Islet of Langerhans (tissue), 1 donor: Measurements from ENCODE around the gene SLC12A6.
"Not testable (repeated sequence)": the region's sequence is repeated elsewhere in the genome, so short reads cannot be mapped to it uniquely, and the experiment has no call there.

Source experiments
- FAIRE-seq: peaks from one replicate; lab custom pipeline; 2011; peaks lifted over from hg19 to GRCh38; lab: Jason Lieb, UNC

The SLC12A6 gene

GRCh38 chr15:34337557-34338306 lies at the start of gene SLC12A6:
SLC12A6 (minus strand) TSS chr15:34337781; CDS start chr15:34336680, 1,101 bp downstream.
- FAIRE-seq, result no peak

DNA sequence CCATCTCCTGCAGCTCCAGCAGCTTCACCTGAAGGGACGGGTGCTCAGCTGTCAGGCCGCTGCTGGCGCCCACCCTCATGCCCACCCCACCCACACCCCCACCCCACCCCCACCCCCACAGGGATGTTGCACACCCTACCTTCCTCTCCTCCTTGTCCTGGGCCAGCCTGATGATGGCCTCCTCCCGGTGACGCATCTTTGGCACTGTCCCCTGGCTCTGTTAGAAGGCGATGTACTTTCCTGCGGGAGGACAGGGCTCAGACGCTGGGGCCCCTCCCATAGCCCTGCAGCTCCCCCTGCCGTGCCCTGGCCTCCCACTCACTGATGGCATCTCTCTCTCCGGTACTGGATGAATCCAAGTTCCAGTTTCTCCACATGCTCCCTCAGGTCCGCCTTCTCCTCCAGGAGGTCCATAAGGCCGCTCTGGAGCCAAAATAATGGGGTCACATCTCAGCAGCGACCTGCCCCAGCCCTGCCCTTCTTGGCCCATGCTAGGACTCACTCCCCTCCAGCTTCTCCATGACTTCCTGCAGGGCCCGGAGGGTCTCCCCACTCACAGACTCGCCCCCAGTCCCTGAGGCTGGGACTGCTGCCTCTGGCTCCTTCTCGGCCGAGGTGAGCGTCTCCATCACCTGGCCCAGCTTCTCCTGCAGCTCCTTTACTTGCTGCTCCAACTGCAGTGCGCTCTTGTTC lies 44.4 kb upstream of the SLC12A6 start:
- not testable (repeated sequence) for FAIRE-seq

DNA sequence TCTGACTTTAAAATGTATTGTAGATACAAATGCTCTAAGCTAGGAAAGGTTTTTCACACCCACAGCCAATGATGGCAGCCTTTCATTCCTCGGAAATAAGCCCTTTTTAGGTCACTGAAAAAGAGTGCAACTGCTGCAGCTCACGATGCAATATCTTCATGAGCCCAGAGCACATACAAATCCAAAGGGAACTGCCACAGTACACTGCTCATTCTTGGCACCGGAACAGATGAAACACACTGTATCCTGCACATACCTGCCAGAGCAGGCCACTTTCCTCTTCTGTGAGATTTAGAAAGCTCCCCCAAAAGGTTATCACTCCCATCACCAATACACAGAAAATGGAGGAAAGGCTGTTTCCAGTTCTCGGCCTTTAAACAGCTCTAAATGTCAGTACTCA lies 42.9 kb upstream of the SLC12A6 start:
- not testable (repeated sequence) for FAIRE-seq

GRCh38 chr15:34376856-34377255 lies 39.3 kb upstream of the SLC12A6 start:
- no peak for FAIRE-seq

DNA sequence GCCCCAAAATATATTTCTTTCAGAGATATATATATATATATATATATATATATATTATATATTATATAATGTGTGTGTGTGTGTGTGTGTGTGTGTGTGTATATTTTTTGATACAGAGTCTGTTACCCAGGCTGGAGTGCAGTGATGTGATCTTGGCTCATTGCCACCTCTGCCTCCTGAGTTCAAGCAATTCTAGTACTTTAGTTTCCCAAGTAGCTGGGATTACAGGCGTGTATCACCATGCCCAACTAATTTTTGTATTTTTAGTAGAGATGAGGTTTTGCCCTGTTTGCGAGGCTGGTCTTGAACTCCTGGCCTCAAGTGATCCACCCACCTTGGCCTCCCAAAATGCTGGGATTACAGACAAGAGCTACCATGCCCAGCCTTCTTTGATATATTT lies 38.0 kb upstream of the SLC12A6 start:
- not testable (repeated sequence) for FAIRE-seq

DNA sequence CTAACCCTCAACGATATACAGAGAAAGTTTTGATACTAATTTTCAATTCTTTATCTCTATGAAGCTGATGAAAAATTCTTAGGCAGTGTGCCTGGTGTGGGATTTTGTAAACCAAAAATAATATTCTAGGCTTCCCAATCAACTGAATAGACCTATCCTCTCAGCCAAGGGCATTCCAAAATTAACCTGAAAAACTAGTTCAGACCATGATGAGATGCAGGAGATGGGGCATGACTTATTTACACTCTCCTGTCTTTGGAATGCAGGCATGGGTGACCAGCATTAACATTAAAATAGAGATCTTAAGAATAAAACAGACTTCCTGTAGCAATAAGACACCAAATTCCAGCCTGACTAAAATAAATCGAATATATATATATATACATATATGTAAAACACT lies 37.2 kb upstream of the SLC12A6 start:
- no peak for FAIRE-seq

GRCh38 chr15:34373951-34374350 lies 36.4 kb upstream of the SLC12A6 start:
- no peak for FAIRE-seq

- no peak for FAIRE-seq
These were observed 33.1 kb upstream of the SLC12A6 start for GRCh38 chr15:34370643-34371042.

- FAIRE-seq, result no peak
These were observed 32.5 kb upstream of the SLC12A6 start for GRCh38 chr15:34370129-34370528.

GRCh38 chr15:34367101-34368081 lies 29.8 kb upstream of the SLC12A6 start, which contains the start of gene LPCAT4:
LPCAT4 (minus strand) TSS chr15:34367196; CDS start chr15:34367100, 96 bp downstream.
- no peak for FAIRE-seq

- no peak for FAIRE-seq
These were observed 28.9 kb upstream of the SLC12A6 start for GRCh38 chr15:34366271-34367065.

DNA sequence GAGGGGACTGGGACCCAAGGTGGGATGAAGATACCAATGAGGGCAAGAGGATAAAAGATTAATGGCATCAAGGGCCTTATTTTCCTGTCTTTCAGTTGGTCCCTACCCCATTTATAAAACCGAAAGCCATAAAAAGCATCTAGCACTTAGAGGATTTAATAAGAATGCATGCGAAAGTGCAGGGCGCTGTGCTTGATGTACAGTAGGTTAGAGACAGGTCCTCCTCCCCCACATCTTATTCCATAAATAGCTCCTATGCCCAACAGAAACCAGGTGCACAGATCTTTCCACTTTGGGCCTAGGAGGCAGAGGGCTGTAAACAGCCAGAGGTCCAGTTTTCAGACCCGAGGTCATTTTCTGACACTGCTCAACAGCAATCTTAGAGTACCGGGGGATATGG lies 28.3 kb upstream of the SLC12A6 start:
- FAIRE-seq, result no peak

DNA sequence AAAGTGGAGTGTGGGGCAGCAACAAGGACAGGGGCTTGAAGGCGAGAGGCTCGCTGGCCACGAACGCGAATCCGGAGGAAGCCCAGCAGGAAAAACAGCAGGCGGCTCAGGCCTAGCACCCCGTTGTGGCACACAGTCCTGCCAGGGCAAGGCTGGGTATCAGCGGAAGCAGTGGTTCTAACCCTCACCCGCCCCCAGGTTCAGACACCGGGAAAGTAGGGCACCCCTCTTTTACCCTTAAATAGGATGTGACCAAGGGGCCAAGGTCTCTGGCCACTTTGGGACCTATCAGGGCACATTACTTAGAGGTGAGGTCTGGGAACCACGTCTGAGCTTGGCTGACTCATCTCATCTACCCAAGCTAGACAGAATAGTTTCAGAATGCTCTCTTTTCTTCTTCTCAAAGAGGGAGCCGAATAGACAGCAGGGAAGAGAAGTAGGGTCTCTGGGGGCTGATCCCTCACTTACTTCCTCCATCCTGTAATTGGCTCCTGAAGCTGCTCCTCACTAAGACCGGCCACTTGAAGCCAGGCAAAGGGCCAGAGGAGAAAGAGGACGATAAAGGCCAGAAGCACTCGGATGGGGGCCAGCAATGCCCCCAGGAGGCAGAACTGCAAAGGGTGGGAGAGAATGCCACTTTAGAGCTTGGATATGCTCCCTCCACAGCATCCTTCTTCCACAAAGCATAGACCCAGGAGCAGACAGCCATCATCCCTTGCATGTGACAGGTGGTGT lies 27.7 kb upstream of the SLC12A6 start:
- no peak for FAIRE-seq

DNA sequence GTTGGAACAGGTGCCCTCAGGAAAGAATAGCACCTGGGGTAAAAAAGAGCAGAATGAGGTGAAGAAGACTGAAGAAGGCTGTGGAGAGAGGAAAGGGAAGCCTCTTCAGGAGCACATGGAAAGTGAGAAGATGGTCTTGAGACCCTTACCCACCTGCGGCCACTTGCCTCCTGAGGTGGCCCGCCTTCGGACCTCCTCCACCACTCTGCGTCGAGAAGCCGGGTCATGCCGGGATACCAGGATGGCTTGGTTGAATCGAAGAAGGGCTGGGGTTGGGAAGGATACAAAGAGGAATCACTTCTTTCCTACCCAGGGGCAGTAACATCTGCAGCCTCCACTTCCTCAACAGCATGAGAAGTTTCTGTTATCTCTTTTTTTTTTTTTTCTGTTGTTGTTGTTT lies 26.5 kb upstream of the SLC12A6 start:
- FAIRE-seq, result no peak

DNA sequence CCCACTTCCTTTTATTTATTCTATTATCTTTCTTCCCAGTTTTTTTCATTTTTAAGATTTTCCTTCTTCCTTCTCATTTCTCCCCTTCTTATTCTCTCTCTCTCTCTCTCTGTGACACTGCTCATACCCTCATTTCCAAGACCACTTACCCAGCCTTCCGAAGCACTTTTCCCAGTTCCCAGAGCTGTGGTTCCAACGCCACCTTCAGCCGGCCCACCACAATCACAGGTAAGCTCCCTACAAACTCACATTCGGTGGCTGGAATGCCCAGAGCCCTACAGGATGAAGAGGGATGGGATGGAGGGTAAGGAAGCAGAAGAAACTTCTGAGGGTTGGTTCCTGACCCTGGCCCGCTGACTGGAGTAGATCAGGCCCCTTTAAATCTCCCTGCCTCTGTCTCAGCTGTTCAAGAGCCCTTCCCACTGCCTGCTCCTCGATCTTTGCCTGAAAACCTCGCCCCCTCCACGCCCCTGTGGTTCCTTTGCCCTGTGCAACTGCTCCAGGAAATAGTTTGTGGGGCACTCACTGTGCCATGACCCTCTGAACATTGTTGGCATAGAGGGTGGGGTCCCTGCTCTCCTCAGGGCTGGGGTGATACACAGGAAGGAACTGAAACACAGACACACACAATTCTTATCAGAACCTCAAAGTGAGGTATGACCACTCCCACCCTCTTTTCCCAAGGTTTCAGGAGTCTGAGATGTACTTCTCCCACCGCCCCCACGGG lies 24.6 kb upstream of the SLC12A6 start:
- FAIRE-seq, result no peak

GRCh38 chr15:34361278-34361677 lies 23.7 kb upstream of the SLC12A6 start:
- FAIRE-seq, result no peak

DNA sequence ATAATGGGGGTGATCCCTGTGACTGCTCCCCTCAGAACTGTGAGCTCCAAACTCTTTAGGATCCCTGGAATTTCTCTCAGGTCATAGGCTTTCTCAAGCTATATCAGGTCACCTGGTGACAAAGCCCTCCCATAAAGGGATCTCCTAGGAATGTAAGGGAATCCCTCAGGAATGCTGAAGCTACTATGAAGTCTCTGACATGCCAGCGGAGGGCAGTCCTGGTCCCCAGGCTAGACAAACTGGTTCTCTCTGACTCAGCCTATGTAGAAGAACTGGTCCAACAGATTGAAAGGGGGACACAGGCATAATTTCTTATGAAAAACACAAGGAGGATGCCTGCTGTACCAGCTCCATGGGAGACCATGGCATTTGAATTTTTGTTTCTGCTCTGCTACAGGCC lies 22.7 kb upstream of the SLC12A6 start:
- no peak for FAIRE-seq

GRCh38 chr15:34359416-34359815 lies 21.8 kb upstream of the SLC12A6 start:
- no peak for FAIRE-seq

DNA sequence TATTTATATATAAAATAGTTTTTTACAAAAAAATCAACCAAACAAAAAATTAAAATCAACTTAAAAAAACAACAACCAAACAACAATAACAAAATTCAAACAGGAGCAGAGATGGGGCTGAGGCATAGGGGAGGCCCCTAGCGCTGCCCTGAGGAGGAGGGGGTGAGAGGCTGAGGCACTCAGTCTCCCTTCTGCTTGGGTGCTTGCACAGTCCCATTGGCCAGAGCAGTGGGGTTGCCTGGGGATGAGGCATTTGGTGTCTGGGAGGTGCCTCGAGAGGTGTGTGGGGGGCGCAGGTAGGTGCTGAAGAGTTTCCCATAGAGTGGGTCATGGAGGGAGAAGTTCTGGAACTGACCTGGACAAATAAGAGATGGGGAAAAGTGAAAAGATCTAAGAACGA lies 21.4 kb upstream of the SLC12A6 start:
- no peak for FAIRE-seq

GRCh38 chr15:34358367-34358766 lies 20.8 kb upstream of the SLC12A6 start:
- no peak for FAIRE-seq
